Measurements from ENCODE around the gene PKM.
A peak's percentile ranks its signal among the peaks of the same experiment; 100 is the strongest.
"Not testable (repeated sequence)": the region's sequence is repeated elsewhere in the genome, so short reads cannot be mapped to it uniquely, and the experiment has no call there.

The PKM gene

GRCh38 chr15:72231066-72231832, at the start of gene PKM:
Gene PKM, minus strand, starts transcription at chr15:72231190. Its CDS starts 12,093 bp downstream, at chr15:72219097.
- peak; percentile 97 for DNase-seq (ENCODE audit: low read depth)
- no peak for TF ChIP-seq CTCF (IDR thresholded peaks at IDR 0.05; ENCODE audit: control insufficient read depth, extremely low read depth, insufficient read depth)
- H3K4me3 ChIP-seq (ENCODE audit: low read depth, low read length) = peak within 1 kb of the TSS; percentile 97

GRCh38 chr15:72280751-72281150, 49.8 kb upstream of the PKM start:
- no peak for TF ChIP-seq CTCF (IDR thresholded peaks at IDR 0.05; ENCODE audit: control insufficient read depth, extremely low read depth, insufficient read depth)

GRCh38 chr15:72278737-72279136, 47.7 kb upstream of the PKM start:
- no peak for TF ChIP-seq CTCF (IDR thresholded peaks at IDR 0.05; ENCODE audit: control insufficient read depth, extremely low read depth, insufficient read depth)
- DNase-seq (ENCODE audit: low read depth) = no peak
- H3K4me3 ChIP-seq (ENCODE audit: low read depth, low read length) = no peak overlapping the region

More at GRCh38 chr15:72280751-72281150, 49.8 kb upstream of the PKM start:
- no peak overlapping the region for H3K4me3 ChIP-seq (ENCODE audit: low read depth, low read length)
- no peak for DNase-seq (ENCODE audit: low read depth)

- H3K4me3 ChIP-seq (ENCODE audit: low read depth, low read length) = no peak overlapping the region
- no peak for DNase-seq (ENCODE audit: low read depth)
- no peak for TF ChIP-seq CTCF (IDR thresholded peaks at IDR 0.05; ENCODE audit: control insufficient read depth, extremely low read depth, insufficient read depth)
Measured at GRCh38 chr15:72276326-72276700, 45.3 kb upstream of the PKM start.

GRCh38 chr15:72275635-72276325, 44.8 kb upstream of the PKM start:
- not testable (repeated sequence) for DNase-seq (ENCODE audit: low read depth); H3K4me3 ChIP-seq (ENCODE audit: low read depth, low read length)

- TF ChIP-seq CTCF (IDR thresholded peaks at IDR 0.05; ENCODE audit: control insufficient read depth, extremely low read depth, insufficient read depth) = no peak
- H3K4me3 ChIP-seq (ENCODE audit: low read depth, low read length) = no peak overlapping the region
- DNase-seq (ENCODE audit: low read depth) = no peak
Measured at GRCh38 chr15:72272997-72273352, 42.0 kb upstream of the PKM start.

- no peak for TF ChIP-seq CTCF (IDR thresholded peaks at IDR 0.05; ENCODE audit: control insufficient read depth, extremely low read depth, insufficient read depth)
- no peak for DNase-seq (ENCODE audit: low read depth)
- H3K4me3 ChIP-seq (ENCODE audit: low read depth, low read length) = no peak within 1 kb of the TSS
Measured at GRCh38 chr15:72272213-72272996, 41.4 kb upstream of the PKM start, which contains the start of gene PARP6. Gene PARP6, minus strand, starts transcription at chr15:72272554. Its CDS starts 5,077 bp downstream, at chr15:72267477.

Data from LNCaP clone FGC (cell line).